Measurements from ENCODE around the gene ZNF214.

ZNF214 gene
- 0 to 0.07 reads per million in 2 donors for total RNA-seq

DNA sequence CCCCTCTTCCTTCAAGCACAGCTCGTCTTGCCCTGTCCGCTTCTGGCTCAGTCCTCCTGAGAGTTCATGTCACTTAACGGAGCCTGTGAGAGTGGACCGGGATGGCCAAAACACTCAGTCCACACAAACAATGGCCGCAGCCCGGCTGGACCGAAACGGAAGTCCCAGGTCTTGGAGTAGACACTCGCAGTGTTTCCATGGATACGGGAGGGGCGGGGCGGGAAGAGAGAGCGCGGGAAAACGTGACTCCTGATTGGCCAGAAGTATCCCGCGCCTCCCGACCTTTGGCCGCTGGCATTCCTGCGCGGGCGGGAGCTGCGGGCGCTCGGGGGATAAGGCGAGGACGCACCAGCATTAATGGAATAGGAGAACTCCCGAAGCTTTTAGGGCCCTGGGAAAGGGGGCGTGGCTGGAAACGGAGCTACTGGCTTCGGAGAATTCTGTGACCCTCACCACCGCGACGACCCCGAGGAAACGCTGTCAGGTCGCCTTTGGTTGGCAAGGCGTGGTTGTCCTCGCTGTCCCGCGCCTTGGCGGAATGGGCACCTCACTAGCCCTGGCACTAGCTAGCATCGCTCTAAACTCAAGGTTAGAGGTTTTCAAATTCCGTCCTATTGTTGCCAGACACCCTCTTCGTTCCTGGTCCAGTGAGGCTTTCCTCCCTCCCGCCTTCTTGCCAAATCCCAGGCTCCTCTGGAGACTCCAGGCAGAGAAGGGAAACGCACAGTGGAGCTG lies at the start of gene ZNF214, which contains the start of gene NLRP14:
Gene ZNF214, minus strand, starts transcription at position 164 of the 735 bp plus-strand sequence. CDS start 17,511 bp downstream, outside the sequence.
Gene NLRP14, plus strand, starts transcription at position 297 of the 735 bp plus-strand sequence. CDS start 18,108 bp downstream, outside the sequence.
- DNase-seq = no peak

DNA sequence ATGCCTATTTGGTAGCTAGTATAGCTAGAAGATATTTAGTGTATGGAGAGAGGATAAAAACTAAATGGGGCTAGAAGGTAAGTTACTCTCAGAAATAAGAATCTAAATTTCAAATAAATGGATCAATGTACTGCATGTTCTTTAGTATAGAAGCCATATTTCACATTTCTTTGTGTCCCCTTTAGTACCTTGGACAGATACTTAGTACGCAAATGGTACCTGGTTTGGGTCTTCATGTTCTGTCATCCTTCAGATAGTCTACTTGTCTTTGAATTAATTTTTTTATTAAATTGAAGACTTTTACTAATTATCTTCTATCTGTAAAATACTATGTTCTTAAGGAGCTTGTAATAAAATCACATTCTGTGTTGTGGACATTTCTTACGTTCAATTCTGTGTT lies 42.4 kb upstream of the ZNF214 start:
- no peak for DNase-seq

DNA sequence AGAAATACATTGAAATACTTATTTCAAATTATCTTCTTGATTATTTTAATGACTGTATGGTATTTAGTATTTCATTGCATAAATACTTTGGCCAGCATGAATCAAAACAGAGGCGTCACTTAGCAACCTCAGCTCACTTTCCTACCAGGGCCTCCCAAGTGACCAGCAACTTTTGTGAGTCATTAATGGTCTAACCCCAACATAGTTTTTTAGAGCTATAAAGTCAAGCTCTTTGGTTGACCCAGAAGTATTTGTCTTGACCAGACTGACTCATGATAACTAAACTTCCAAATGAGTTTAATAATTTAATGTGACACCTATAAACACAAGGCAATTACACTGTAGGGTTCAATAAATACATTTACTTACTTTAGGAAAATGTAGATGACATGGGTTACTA lies 40.7 kb upstream of the ZNF214 start:
- DNase-seq = no peak

DNA sequence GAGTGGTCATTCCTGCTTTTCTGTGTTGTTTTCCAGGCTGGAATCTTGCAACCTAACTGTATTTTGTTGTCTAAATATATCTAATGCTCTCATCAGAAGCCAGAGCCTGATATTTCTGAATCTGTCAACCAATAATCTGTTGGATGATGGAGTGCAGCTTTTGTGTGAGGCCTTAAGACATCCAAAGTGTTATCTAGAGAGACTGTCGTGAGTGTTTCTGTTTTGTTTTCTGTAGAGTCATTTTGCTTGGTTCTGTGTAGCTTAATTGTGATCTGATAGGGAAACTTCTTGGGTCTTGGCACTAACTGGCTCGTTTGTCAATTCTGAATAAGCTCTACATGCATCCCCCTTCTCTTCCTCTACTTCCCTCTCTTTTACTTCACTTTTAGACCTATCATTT lies 37.5 kb upstream of the ZNF214 start:
- no peak for DNase-seq

DNA sequence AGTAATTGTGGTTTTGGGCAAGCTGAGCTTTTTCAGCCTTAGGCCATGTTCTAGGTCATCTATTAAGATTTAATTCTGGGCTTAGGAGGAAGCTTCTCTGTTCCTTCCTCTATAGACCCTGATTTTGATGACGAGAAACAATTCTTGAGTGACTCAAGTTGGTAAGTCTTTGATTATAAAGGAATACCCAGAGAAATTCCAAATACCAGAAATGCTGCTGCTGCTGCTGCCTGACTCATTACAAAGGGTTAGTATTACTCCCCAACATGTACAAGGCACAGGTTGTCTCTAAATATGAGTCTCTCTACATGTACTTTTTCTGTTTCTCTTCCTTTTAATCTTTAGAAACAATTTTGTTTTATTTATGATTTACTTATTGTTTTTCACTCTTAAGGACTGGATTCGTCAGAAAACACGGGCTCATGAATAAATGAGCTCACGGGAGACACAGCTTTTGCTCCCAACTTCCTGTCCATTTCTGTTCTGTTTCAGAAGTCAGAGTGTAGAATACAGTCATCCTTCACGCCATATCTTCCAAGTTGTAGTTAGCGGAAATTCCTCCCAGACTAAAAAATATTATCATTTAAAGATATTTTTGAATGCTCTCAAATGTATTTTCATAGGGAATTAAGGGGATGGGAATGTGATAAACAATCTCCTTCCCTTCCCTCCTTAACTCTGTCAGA lies 36.8 kb upstream of the ZNF214 start:
- DNase-seq = no peak

DNA sequence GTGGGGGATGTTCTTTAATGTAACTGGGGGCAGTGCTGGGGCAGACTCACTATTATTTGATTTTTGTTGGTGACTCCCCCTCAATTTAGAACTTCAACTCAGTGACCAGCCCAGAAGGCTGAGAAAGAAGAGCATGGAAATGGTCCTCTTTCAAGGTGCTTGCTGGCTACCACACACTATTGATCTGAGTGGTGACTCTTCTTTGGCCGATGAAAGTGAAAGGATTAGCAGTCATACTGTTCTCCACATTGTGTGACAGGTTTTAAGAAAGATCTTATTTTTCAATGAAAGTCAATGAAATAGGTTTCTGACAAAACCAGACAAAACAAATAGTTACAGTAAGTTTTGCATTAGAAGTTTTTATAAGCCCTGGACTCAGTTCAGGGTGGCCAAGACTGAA lies 30.0 kb upstream of the ZNF214 start:
- DNase-seq = no peak

DNA sequence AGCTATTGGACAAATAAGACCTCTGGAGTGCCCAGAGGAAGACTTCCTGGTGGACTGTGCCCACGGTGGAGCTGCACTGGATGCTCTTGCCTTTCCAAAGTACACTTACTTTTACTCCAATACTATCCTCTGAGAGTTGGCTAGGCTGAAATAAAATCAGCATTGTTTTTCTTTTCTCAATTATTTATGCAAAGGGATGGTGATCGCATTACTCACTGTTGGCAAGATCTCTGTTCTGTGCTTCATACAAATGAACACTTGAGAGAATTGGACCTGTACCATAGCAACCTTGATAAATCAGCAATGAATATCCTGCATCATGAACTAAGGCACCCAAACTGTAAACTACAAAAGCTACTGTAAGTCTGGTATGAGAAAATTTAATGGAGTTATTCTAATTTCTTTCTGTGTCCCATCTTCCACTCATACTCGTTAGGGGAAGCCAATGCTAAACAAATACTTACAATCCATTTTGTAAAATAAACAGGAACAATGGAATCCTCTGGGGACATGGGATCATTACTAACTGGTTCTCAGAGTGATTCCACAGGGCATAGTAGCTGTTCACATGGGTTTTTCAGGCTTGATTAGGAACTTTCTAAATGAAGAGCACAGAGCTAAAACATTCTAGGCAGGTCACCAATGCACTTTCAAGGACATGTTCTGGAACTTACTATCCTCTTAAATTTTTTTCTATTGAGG lies 26.5 kb upstream of the ZNF214 start:
- no peak for DNase-seq

DNA sequence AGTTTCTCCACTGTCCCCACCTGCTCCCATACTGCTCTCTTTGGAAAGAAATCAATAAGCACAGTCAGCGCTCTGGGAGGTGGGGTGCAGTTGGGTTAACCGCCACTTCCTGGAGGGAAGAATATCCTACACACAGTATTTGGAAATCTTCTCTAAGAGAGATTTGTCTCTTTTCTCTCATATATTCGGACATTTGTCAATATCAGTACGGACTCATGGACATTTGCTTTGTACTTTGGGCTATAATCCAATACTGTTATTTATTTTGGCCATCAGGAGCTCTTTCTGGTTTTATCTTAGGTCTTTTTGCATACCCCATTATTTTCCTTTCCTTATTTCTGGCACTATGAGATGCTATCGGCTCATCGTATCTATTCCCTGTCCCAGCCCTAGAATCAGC lies 13.9 kb upstream of the ZNF214 start:
- DNase-seq = no peak

DNA sequence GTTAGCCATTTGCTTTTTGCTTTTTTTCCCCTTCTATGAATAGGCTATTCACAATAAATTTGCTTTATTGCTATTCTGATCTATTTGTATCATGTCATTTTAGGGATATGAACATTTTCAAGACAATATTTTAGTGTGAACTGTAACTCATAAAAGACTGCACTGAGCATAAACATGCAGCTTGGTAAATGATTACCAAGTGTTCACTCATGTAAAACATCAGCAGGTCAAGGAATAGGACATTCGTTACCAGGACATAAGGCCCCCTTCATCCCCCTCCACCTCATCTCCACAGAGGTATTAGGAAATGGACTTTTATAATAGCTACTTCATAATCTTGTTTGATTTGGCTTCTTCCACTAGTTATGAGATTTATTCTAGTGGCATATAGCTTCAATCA lies 12.5 kb upstream of the ZNF214 start:
- no peak for DNase-seq

DNA sequence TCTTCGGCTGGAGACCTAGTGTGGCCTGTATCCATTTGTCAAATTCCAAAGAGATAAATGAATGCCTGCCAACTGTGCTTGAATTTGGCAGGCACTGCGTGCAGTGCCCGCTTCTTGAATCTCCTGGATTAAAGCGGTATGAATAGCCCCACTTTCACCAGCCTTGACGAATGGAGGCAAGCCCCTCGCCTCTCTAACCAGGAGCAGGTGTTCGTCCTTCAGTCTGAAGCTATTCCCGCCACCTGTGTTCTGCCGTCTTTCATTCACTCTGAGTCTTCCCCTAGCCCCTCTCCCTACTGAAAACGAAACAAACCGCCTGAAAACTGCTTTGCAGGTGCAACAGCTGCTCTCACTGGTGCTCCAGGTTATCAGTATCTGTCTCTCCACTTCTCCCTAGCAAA lies 11.3 kb upstream of the ZNF214 start:
- no peak for DNase-seq

DNA sequence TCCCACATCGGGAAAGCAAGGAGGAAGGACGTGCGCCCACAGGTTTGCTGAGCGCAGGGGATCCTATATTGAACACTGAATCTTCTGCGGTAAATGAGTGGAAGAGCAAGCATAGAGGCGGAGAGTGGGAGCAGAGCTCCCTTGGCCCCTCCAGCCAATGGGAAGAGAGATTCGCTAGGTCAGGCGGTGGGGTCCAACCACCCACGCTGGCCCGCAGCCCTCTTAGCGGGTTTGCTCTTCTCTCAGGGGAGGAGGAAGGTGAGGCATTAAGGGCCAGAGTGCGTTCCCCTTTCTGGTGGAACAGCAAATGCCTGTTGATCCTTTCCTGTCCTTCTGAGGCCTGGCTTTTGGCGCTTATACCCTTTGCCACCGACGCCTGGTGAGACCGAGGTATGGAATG lies 10.7 kb upstream of the ZNF214 start:
- DNase-seq = no peak

DNA sequence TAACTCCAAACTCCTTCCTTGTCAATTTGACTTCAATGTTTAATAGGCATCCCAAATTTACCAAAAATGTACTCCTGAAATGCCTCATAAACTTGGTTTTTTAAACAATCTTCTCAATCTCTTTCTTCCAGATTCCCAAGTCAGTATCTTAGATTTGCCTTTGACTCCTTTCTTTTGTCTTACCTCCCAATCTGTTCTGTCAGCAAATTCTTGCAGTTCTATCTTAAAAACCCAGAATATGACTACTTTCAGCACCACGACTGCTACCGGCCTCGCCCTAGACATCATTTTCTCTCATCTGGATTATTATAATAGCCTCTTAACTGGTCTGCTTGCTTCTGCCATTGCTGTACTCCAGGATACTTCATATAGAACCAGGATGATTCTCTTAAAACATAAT lies 8.0 kb upstream of the ZNF214 start:
- DNase-seq = no peak

DNA sequence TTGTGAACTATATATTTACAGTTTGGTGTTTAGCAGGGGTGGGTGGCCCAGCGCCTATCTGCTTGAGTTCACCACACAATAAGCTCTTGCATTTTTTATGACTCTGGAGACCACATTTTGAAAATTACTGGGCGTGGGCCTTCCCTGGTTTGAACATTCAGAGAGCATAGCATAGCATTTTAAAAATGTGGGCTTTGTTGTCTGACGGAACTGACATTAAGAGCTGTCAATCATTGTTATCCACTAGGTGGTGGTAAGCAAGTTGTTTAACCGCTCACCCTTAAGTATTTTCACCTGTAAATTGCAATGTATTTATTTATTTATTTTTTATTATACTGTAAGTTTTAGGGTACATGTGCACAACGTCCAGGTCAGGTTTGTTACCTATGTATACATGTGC lies 1.2 kb upstream of the ZNF214 start:
- no peak for DNase-seq

DNA sequence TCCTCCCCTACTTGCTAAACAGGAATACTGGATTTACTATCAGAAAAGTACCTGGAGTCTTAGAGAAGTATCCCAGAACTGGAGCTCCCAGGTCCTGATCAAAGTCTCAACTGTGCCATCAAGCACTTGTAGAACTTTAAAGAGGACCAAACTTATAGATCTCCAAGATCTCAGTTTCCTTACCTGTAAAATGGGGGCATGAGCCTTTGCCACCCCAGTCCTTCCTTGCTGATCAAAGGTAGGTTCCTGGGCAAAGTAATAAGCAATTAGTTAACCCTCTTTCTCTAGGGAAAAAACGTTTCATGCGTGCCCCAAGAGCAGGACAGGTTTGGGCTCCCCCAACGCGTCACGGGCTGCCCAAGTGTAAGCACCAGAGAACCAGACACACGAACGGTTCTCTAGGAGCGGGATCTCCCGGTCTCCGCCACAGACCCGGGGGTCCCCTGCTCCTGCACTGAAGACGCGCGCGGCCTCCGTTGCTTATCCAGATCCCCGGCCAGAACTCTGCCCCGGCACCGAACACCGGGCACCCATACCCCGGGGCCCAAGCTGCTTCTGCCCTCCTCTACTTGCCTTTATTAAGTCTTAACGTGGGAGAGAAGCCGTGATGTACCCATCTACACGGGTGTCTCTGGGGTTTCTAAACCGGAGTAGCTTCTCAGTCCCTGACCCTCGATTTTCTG lies 505 bp downstream of the ZNF214 start:
- no peak for DNase-seq

DNA sequence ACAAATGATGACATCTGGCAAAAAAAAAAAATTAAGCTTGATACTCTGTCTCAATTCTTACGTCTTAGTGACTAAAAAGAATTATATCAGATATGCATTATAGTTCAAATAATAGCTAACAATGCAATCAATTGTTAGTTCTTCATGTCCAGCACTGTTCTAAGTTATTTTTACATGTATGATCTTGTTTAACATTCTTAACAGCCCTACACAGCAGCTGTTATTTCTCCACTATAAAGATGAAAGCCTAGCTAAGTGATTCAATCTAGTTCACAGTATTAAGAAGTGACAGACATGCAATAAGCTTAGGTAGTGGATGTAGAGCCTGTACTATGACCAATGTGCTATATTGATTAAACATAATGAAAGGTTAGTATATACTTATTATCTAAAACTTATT lies 4.1 kb downstream of the ZNF214 start:
- no peak for DNase-seq

DNA sequence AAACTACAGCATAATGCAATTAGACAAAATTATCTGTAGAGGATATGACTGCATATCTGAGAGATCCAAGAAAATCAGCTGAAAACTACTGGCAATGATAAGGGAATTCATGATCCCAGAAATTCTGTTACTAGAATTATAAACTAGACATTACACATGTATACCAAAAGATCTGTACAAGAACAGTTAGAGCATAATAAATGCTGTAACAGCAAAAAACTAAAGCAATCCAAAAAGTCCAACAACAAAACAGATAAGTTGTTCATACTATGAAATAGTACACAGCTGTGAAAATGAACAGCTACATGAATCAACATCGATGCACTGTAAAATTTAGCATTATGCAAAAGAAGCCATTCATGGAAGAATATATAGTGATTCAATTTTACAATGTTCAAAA lies 6.0 kb downstream of the ZNF214 start:
- no peak for DNase-seq

DNA sequence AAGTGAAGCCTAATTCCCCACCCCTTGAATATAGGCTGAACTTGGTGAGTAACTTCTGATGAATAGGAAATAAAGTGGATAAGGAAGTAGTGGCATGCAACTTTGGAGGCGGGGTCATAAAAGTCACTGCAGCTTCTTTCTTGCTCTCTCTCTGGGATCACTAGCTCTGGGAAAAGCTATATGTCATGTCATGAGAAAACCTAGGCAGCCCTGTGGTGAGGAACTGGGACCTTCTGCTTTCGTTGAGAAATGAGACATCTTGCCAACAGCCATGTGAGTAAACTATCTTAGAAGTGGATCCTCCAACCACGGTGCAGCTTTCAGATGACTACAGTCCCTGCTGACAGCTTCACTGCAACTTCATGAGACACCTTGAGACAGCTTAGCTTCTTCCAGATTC lies 15.7 kb downstream of the ZNF214 start:
- DNase-seq = no peak

DNA sequence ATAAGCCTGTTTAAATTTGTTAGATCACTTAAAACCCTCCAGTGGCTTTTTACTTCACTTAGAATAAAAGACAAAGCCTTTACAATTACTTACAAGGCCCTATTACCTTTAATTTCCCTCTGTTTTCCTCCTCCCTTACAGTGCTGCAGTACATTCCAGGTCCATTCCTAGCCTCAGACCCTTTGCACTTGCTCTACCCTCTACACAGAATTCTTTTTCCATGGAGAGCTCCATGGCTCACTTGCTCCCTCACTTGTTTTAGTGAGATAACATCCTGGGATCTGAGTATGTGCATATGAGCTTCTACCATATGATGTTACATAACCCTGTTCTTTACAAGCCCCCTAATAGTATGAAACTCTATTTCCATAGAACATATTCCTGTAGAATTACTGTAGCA lies 24.4 kb downstream of the ZNF214 start:
- no peak for DNase-seq

DNA sequence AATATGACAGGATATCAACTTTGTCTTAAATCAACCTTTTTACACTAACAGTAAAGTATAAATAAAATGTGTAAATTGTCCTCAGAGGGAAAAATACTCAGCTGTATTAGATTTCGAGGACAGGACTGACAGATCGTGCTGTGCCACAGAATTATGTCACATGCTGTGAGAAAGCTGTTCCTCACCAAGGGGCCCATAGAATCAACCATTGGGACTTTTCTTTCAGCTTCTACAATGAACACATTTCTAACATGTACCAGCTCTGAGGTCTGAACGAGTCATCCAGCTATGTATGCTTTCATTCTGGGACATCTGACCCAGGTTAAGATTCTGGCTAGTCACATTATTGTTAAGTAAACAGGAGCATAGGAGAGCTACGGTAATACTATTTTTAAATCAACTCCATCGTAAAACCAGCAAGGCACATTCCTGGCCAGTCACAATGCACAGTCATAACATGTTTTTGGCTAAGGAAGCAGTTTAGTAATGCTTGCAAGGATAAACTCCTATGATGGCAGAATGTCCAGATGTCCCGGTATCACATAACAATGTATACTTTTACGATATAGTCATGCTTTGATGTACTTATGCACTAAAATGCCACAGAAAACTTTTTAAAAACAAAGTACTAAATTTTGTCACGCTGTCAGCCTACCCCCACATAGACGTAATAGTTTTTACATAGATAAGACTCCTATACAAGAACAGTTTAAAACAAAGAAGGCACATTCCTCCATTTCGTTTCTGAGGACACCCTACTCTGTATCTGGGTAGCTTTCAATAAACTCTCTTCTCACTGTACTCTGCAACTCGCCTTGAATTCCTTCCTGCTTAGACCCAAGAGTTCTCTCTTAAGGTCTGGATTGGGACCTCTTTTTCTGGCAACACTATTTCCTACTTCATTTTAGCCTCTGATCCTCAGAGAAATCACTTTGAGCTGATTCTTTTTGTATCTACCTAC lies 27.4 kb downstream of the ZNF214 start:
- DNase-seq = no peak

DNA sequence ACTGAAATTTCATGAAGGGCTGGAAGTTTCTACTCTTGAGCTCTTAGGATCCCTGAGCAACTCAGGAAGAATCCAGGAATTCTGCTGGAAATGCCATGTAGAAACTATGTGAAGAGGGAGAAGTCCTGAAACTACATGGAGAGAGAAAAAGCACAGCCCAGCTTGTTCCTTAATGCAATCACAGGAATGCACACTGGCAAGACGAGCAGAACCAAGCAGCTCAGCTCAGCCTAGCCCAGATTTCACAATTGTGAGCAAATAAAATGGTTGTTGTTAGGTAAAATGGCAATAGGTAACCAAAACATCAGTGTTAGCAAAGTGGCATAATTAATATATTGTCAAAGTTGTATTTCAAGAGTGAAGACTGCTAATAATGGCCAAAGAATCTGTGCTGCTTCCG lies 28.1 kb downstream of the ZNF214 start:
- no peak for DNase-seq

DNA sequence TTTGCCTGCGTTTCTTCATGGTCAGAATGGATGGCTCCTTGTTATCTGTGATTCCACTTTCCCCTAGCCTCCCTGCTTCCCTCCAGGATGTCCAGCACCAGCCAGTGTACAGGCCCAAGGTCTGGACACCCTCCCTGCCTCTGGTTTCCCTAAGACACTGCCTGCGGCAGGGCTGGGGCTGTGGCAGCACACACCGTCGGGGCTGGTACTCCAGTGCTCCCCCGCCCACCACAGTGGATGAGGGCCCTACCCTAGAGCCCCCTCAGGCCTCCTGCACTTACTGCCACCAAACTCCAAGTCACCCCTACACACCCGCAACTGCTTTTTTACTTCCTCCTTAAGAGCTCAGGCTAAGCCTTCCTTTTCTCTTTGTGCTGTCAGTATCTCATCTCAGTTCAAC lies 28.9 kb downstream of the ZNF214 start:
- no peak for DNase-seq

DNA sequence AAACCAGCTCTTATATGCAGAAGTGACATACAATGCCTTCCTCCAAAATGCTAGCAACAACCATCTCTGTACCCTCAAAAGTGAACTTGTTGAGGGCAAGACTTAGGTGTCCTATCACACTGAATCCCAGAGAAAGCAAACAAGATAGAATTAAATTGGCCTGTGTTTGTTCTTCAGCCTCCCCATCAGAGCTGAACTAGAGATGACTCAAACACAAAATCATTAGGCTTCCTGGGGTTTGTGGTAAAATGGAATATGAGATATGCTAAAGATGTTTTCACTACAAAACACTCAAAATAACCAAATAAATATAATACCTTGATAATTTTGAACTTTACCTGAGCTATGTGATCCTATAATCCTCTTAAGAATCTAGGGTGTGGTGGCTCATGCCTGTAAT lies 31.6 kb downstream of the ZNF214 start:
- DNase-seq = no peak
